IMR-90 (cell line): ENCODE measurements around the gene ARMS2. TPM values are rescaled to one million over a fixed set of nuclear protein-coding genes. Genes with fewer than 3 reads are reported as not detected.

Experiments used
- ATAC-seq: fragments of 200-7000 bp; cut with Tn5 transposase; 2 replicates; pipeline ENCODE4 v1.9.1; 2020; ENCODE audit warnings: low read depth, mild to moderate bottlenecking, moderate library complexity
- BruUV-seq: library from RNA; stranded (reverse); fragments of 400-500 nt; replicated peaks from 2 replicates; lab custom pipeline; 2021; lab: Mats Ljungman, UMichigan
- CTCF ChIA-PET: fragments of 300-600 bp; formaldehyde crosslinking; extraction: SDS; loops from one replicate; lab custom pipeline; 2021; ENCODE audit warnings: antibody characterized with exemption; lab: Yijun Ruan, JAX
- POLR2A ChIA-PET: fragments of 300-600 bp; sonication (Branson Sonifier 250); formaldehyde crosslinking; loops from one replicate; lab custom pipeline; 2022; ENCODE audit warnings: antibody characterized with exemption; ENCODE audit not compliant: unreplicated experiment; lab: Charles Lee
- DNase-seq: peaks from one replicate; pipeline ENCODE4 v3.0.0; 2013
- H2AFZ ChIP-seq: replicated peaks from 2 replicates; pipeline ENCODE3; 2013; ENCODE audit warnings: low read length, mild to moderate bottlenecking; ENCODE audit not compliant: poor library complexity
- H2AK5ac ChIP-seq: 2 replicates; pipeline ENCODE4 v1.6.1; 2013; ENCODE audit warnings: low read depth, low read length, inconsistent platforms
- H2AK9ac ChIP-seq: replicated peaks from 2 replicates; pipeline ENCODE3; 2013; ENCODE audit warnings: mild to moderate bottlenecking, low read depth, low read length, moderate library complexity; ENCODE audit not compliant: poor library complexity
- H2BK120ac ChIP-seq: 2 replicates; pipeline ENCODE4 v1.6.1; 2013; ENCODE audit warnings: low read depth, low read length, inconsistent platforms
- H2BK15ac ChIP-seq: 3 replicates; pipeline ENCODE4 v1.6.1; 2013; ENCODE audit warnings: low read depth, low read length, inconsistent platforms
- H2BK20ac ChIP-seq: 2 replicates; pipeline ENCODE4 v1.6.1; 2013; ENCODE audit warnings: low read depth, mild to moderate bottlenecking, inconsistent platforms, low read length, moderate library complexity
- H2BK5ac ChIP-seq: 2 replicates; pipeline ENCODE4 v1.6.1; 2013; ENCODE audit warnings: mild to moderate bottlenecking, low read depth, low read length, inconsistent platforms; ENCODE audit not compliant: poor library complexity, severe bottlenecking
- H3K14ac ChIP-seq: replicated peaks from 2 replicates; pipeline ENCODE4 v1.6.1; 2013; ENCODE audit warnings: low read depth, low read length, inconsistent platforms
- H3K18ac ChIP-seq: 2 replicates; pipeline ENCODE4 v1.6.1; 2013; ENCODE audit warnings: low read depth, low read length, control low read depth
- H3K23ac ChIP-seq: 2 replicates; pipeline ENCODE4 v1.6.1; 2013; ENCODE audit warnings: low read depth, low read length, inconsistent platforms
- H3K27ac ChIP-seq: 2 replicates; pipeline ENCODE4 v1.5.1; 2013; ENCODE audit warnings: mild to moderate bottlenecking, control low read depth, low read length; ENCODE audit not compliant: insufficient read depth
- H3K27me3 ChIP-seq: 2 replicates; pipeline ENCODE4 v1.6.1; 2013; ENCODE audit warnings: low read length; ENCODE audit not compliant: control insufficient read depth, insufficient read depth
- H3K36me3 ChIP-seq: 2 replicates; pipeline ENCODE4 v1.6.1; 2013; ENCODE audit warnings: low read length, mixed read lengths; ENCODE audit not compliant: control insufficient read depth, insufficient read depth
- H3K4ac ChIP-seq: 2 replicates; pipeline ENCODE4 v1.6.1; 2013; ENCODE audit warnings: low read depth, low read length, inconsistent platforms
- H3K4me1 ChIP-seq: 2 replicates; pipeline ENCODE4 v1.6.1; 2013; ENCODE audit warnings: low read length, mixed read lengths; ENCODE audit not compliant: control insufficient read depth, insufficient read depth
- H3K4me2 ChIP-seq: 2 replicates; pipeline ENCODE4 v1.6.1; 2013; ENCODE audit warnings: low read depth, mild to moderate bottlenecking, control low read depth, low read length, moderate library complexity
- H3K4me3 ChIP-seq: 2 replicates; pipeline ENCODE4 v1.5.1; 2013; ENCODE audit warnings: low read depth, mild to moderate bottlenecking, control low read depth, low read length, moderate library complexity; ENCODE audit not compliant: insufficient read depth
- H3K56ac ChIP-seq: 2 replicates; pipeline ENCODE4 v1.6.1; 2013; ENCODE audit warnings: low read length, inconsistent platforms; ENCODE audit not compliant: insufficient read depth; ENCODE audit errors: extremely low read depth
- H3K79me1 ChIP-seq, 2 experiments: 2 replicates each; pipeline ENCODE4 v1.6.1; 2013; ENCODE audit warnings: low read length in 2 of 2, inconsistent platforms in 1 of 2, low read depth in 1 of 2
- H3K9ac ChIP-seq: 2 replicates; pipeline ENCODE4 v1.6.1; 2013; ENCODE audit warnings: low read depth, low read length, control low read depth
- H3K9me1 ChIP-seq: 2 replicates; pipeline ENCODE4 v1.6.1; 2013; ENCODE audit warnings: low read length, inconsistent platforms; ENCODE audit not compliant: insufficient read depth
- H3K9me3 ChIP-seq: 2 replicates; pipeline ENCODE4 v1.6.1; 2013; ENCODE audit warnings: low read length; ENCODE audit not compliant: control insufficient read depth, insufficient read depth
- H4K20me1 ChIP-seq: 2 replicates; pipeline ENCODE4 v1.6.1; 2013; ENCODE audit warnings: low read length, inconsistent platforms; ENCODE audit not compliant: insufficient read depth
- H4K5ac ChIP-seq: 2 replicates; pipeline ENCODE4 v1.6.1; 2013; ENCODE audit warnings: mild to moderate bottlenecking, low read depth, low read length, control low read depth
- H4K8ac ChIP-seq, 2 experiments: 2 replicates each; pipeline ENCODE4 v1.6.1; 2013; ENCODE audit warnings: low read depth in 2 of 2, low read length in 2 of 2, control low read depth in 1 of 2, inconsistent platforms in 1 of 2
- H4K91ac ChIP-seq: 2 replicates; pipeline ENCODE4 v1.6.1; 2013; ENCODE audit warnings: low read depth, low read length, inconsistent platforms; ENCODE audit not compliant: insufficient read depth
- CHD1 ChIP-seq: IDR thresholded peaks from 2 replicates; pipeline ENCODE4 v1.6.1; 2012; ENCODE audit warnings: low read depth, low read length, improper control_type of control experiment
- CTCF ChIP-seq: conservative IDR thresholded peaks from 2 replicates; pipeline ENCODE4 v1.5.1; 2012; ENCODE audit warnings: mild to moderate bottlenecking, low read depth, low read length, improper control_type of control experiment
- WGBS, 2 experiments: methylation state at CpG; one replicate each; pipeline versions ENCODE4 v1.1.5 to v1.1.7; 2013; ENCODE audit warnings: missing lambda C conversion rate in 2 of 2; ENCODE audit not compliant: insufficient read length in 1 of 2; ENCODE audit errors: extremely low coverage in 2 of 2; 5-methylcytosine and 5-hydroxymethylcytosine counted together
- dilution Hi-C: fragments of 300-500 bp; cut with HindIII; formaldehyde crosslinking; loops from one replicate; pipeline ENCODE4 v1.14.3; 2018; ENCODE audit warnings: low sequenced_read_pairs; ENCODE audit not compliant: unreplicated experiment
- in situ Hi-C: fragments of 300-500 bp; cut with MboI; formaldehyde crosslinking; loops from 3 replicates; pipeline ENCODE4 v1.14.3; 2019; ENCODE audit warnings: low sequenced_read_pairs, inconsistent platforms, mixed read lengths
- intact Hi-C: fragments of 100-400 bp; cut with micrococcal nuclease; formaldehyde crosslinking; loops from 2 replicates; pipeline ENCODE4 v1.10.0; 2022
- polyA plus RNA-seq, 3 experiments: library from polyadenylated mRNA; depleted of rRNA; stranded (reverse); fragments of >200 nt; gene quantifications; 2 replicates each; pipeline ENCODE4 v1.2.3, GENCODE V29; 2012; ENCODE audit warnings: low replicate concordance in 1 of 3
- total RNA-seq: library from RNA; depleted of rRNA; stranded (reverse); fragments of >200 nt; gene quantifications from 2 replicates; pipeline ENCODE4 v1.2.3, GENCODE V29; 2012

ARMS2 gene
- total and polyA plus RNA-seq, 2 of the 4 experiments (the other 2 are of a cell fraction), result not detected

GRCh38 chr10:122474131-122474818 lies 19.8 kb downstream of the ARMS2 start:
- H3K14ac ChIP-seq, result no peak overlapping the region
- no peak overlapping the region for H2BK20ac ChIP-seq
- H3K27me3 ChIP-seq, result no peaks in the 10 kb centered on the region
- dilution Hi-C loops (no loop called here), in situ Hi-C loops (no loop called here), intact Hi-C loops (no loop called here)
- ATAC-seq (no peak), DNase-seq (no peak)
- no peak overlapping the region for H3K9ac ChIP-seq
- H2AFZ ChIP-seq, result peak overlapping the region; percentile 34
- H4K8ac ChIP-seq, result no peak overlapping the region
- no peak overlapping the region for H3K56ac ChIP-seq
- no peak overlapping the region for H4K5ac ChIP-seq
- H3K36me3 ChIP-seq, result no peaks in the 10 kb centered on the region
- peaks cover 13% of the 10 kb centered on the region for H3K9me1 ChIP-seq
- H2AK9ac ChIP-seq, result peak overlapping the region; percentile 32
- 47% methylated on average over 4 of the region's 15 CpGs; no CpG with 5 or more reads in 1 of the 2 experiments for WGBS, 2 experiments
- CTCF ChIA-PET, result interaction anchor here (0.6 to 2.2 kb wide), 2 partner anchors 31 to 91 kb away, joined by 5 to 6 read pairs; no protein-coding TSS in a partner anchor
- H2BK5ac ChIP-seq, result no peak overlapping the region
- H2BK15ac ChIP-seq, result no peak overlapping the region
- H4K91ac ChIP-seq, result no peak overlapping the region
- TF ChIP-seq CHD1 (no peak), CTCF (no peak)
- H2BK120ac ChIP-seq, result no peak overlapping the region
- H3K4ac ChIP-seq, result peak overlapping the region; percentile 15; the same call in 1 of the 2 replicates
- no peaks in the 10 kb centered on the region for H3K9me3 ChIP-seq
- POLR2A ChIA-PET, result no interaction called here
- peaks cover 7 to 31% of the 10 kb centered on the region in 2 experiments; a peak in 2 of 4 replicates for H3K79me1 ChIP-seq
- BruUV-seq, result no TSS peak
- H2AK5ac ChIP-seq, result peak overlapping the region; percentile 8; the same call in 1 of the 2 replicates
- H3K27ac ChIP-seq, result no peak overlapping the region
- no peak overlapping the region for H3K18ac ChIP-seq
- H3K23ac ChIP-seq, result 0 out of 2 replicates have a peak overlapping the region, but pooled peaks have one; percentile 44
- peaks cover 2% of the 10 kb centered on the region; the same call in 1 of the 2 replicates for H4K20me1 ChIP-seq
- no peak overlapping the region for H3K4me3 ChIP-seq
- no peak overlapping the region for H3K4me2 ChIP-seq
- H3K4me1 ChIP-seq, result peaks cover 23% of the 10 kb centered on the region
